Epidermal melanocyte (primary cell): ENCODE measurements around the gene SCAMP1.

Experiments used
- DNase-seq: peaks from one replicate; pipeline ENCODE4 v3.0.0; 2011; ENCODE audit warnings: low spot score; ENCODE audit not compliant: insufficient read length

SCAMP1 gene

GRCh38 chr5:78492224-78492623 lies 131.8 kb downstream of the SCAMP1 start:
- no peak for DNase-seq

GRCh38 chr5:78492650-78493049 lies 132.2 kb downstream of the SCAMP1 start:
- DNase-seq, result no peak

- DNase-seq, result no peak
These were observed 135.4 kb downstream of the SCAMP1 start for GRCh38 chr5:78495800-78496199.

DNA sequence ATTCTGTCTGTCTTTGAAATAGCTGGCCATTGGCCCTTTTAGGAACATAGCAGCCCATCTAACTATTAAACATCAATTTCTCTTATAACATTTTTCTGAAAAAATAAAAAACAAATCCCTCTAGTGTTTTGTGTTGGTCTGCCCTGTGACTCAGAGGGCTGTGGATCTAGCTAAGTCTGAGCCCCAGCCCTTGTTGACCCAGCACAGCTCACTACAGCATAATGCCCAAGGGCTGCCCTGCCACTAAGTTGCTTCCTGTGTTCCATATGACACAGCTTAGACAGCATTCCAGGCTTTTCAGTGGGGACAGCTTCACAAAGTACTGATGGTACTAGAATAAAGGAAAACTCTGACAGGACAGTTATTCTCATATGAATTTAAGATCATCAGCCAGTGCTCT lies 136.0 kb downstream of the SCAMP1 start:
- no peak for DNase-seq

DNA sequence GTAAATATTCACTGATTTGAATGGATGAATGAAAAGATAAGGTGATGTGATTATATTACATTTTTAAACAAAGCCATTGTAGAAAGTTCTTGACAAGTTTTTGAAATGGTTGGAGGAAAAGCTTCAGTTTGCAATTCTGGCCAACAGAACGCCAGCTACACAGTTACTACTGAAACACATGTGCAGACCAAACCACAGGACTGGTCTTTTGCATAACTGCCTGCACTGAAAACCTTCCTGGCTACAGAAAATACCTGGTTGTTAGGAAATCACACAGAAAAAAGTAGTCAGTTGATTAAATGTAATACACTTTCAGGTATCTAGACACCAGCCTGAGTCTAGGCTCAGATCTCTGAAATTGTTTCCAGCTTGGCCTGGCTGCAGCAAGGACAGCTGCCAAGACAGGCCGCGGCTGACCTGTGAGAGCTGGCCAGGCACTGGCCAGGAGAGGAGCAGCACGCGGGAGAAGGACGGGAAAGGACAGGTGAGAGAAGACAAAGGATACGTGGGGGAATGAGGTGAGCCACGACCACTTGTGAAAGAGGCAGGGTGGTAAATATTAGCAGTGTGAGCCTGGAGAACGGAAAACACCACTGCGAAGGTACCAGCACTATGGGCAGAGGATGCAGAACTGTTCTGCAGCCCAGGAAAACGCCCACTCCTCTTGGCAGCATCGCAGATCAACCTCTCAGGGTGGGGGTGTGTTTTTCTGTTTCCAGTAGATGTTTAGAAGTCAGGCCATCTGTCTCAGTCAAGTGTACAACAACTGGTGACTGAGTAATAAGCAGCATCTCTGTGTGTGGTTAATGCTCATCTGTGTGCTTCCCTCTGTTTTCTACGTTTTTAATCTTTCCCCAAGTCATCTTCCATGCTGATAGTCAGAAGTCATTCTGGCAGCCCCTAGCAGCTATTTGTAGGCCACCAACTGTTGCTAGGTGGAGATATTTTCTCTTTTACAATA lies 137.4 kb downstream of the SCAMP1 start:
- no peak for DNase-seq

DNA sequence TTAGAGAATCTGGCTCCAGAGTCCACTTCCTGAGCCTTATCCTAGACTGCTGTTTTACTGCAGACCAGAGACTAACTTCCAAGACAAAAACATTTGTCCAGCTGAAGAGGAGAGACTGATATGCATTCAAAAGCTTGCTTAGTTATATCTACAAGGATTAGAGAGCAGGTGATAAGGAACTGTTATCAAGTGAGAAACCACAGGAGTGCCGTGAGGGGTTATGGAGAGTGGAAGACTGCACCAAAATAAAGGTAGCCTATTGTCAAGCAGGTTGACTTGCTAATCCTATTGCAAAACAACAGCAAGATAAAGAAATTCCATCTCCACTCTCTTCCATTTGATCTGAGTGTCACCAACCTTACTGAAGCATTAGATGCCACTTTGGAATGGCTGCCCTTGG lies 139.1 kb downstream of the SCAMP1 start:
- no peak for DNase-seq

GRCh38 chr5:78500028-78500427 lies 139.6 kb downstream of the SCAMP1 start:
- DNase-seq, result no peak

- DNase-seq, result no peak
These were observed 140.5 kb downstream of the SCAMP1 start for GRCh38 chr5:78500871-78501270.

DNA sequence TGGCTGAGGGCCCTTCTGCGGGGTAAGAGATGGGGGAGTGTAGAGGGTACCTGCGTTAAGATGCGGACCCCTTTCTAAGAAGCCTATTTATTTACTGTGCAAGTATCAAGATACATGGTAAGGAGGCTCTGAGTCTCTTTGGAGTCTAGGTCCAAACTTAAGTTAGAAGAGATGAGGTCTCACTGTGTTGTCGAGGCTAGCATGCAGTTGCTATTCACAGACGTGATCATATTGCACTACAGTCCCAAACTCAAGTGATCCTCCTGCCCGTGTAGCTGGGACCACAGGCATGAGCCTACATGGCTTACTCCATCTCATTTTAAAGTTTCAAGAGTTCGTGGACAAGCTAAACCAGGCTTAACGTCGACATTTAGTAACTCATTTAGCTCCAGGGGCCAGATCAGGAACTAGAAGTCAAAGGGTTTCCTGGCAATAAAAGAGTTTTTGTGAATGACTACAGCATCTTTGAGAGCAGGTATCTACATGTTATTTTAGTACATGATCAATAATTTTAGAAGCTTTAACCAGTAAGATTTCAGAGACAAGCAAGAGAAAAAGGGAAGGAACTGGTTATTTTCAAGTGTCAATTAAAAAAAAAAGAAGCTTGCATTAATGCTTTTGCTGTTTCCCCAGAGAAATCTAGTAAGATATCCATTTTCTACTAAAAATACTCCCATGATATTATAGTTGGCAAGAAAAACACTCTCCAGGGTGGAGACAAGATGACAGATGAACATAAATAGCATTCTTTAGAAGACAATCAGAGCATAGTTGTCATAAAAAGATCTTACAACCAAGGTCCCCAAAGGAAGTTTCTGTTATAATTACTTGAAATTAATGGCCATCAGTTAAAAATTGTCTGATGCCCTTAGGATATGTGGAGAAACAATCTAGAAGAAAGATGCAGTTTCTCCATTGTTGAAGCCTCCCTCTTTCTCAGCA lies 141.3 kb downstream of the SCAMP1 start:
- DNase-seq, result no peak

GRCh38 chr5:78503958-78504653 lies 143.7 kb downstream of the SCAMP1 start:
- DNase-seq, result no peak

GRCh38 chr5:78504704-78505677 lies 144.6 kb downstream of the SCAMP1 start:
- DNase-seq, result peak; percentile 61

DNA sequence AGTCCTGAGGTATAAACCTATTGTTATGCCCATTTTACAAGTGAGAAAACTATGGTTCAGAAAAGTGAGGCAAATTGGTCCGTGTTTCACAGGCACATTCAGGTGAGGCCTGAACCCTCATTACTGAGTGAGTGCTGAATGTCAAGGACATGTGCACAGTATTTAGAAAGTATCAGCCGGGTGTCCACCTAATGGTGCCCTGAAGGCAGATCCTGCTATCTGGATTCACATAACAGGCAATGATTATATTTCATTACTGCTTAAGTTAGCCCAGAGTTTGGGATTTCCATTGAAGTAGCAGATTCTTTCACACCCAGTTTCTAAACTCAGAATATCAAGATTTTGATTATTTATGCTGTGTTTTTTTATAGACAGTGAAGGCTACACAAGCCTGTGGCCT lies 145.4 kb downstream of the SCAMP1 start:
- no peak for DNase-seq

- DNase-seq, result no peak
These were observed 146.0 kb downstream of the SCAMP1 start for GRCh38 chr5:78506261-78507024.

GRCh38 chr5:78507531-78507930 lies 147.1 kb downstream of the SCAMP1 start:
- no peak for DNase-seq

DNA sequence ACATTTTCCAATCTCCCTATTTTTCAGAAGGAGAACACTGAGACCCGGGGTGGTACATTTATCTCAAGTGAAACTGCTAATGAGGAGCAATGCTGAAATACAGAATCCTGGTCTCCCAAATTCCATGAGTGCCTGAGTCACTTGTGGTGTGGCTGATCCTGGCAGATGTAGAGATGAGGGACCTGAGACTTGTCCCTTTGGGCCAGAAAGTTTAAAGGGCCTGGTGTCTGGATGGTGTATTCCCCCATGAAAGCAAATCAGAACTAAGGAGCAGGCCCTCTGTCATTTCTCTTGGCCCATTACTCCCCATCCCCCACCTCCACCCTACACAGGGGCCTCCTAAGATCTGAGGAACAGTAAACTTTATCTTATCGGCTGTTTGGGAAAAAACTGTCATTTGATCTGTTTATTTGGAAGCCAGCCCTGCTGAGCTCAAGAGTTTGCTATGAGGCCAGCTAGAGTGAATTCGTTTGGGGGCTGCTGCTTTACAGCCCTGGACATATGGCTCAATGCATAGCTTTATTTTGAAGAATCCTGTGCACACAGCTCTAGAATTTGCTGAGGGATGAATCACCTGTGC lies 147.9 kb downstream of the SCAMP1 start:
- no peak for DNase-seq

DNA sequence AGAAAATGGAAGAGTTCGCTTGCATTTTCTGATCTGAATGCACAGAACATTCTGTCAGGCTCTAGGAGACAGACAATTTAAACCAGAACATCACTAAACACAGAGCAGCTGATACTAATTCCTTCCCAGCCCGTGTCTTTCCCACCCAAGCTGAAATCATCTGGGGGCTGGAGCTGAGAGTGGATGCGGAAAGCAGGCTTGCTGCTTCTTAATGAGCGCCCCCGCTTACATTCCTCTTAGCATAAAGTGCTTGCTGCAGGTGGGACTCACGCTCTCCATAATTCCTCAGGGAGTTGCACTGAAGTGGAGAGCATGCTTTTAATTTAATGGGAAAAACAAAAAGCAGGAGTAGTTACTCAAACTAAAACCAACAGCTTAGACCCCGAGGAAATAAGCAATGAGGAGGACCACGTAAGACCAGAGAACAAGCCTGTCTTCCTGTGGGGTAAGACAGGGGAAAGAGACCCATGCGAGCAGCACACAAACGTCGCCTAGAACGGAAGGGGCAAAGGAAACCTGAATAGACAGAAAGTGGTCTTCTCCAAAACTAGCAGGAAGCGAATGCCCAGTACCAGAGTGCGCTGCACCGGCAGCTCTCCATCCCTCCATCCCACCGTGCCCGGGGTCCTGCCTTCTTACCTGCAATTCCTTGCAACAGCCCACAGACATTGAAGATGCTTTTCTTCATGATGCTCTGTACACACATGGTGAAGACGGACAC lies 148.9 kb downstream of the SCAMP1 start:
- DNase-seq, result no peak

DNA sequence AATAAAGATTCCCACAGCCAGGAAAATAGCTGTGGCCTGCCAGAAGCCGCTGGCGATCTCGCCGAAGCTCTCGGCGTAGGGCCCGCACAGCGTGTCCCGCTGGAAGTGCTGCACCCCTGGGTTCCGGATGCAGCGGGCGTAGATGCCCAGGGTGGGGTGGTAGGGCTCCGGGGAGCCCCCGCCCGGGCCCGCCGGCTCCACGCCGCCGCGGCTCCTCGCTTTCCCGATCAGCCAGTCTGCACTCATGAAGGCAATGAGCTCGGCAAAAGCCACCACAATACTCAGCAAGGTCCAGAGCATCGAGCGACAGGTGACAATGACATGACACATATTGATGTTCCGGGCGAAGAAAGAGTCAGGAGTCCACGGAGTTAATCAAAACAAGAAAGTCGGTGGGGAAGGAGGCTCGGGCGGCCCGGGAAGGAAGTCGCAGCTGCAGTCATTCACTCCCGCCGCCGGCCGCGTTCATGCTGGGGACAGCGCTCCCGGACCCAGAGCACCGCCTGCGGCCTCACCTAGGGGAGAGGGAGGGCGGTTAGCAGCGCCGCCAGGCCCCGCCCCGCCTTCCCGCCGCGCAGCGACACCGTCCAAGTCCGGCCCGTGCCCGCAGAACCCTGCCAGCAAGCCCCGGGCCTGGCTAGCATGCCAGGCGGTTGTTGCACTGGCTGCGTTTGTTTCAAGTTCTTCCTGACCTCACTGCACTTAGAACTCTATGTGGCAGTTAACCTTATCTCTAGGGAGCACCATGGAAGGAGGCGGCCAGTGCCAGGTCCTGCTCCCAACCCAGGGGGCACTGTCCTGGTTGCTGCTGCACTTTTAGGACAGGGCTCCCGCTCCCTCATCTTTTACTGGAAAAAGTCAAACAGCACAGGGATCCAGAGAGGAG lies 149.7 kb downstream of the SCAMP1 start:
- no peak for DNase-seq
